Astrocyte (in vitro differentiated cells and primary cell): ENCODE measurements around the gene MYMK. TPM values are rescaled to one million over a fixed set of nuclear protein-coding genes. Genes with fewer than 3 reads are reported as not detected.

Experiments
- DNase-seq: peaks from one replicate; pipeline ENCODE4 v3.0.0-alpha.2; 2010; ENCODE audit warnings: low read depth
- FAIRE-seq: peaks from 2 replicates; lab custom pipeline; 2011; peaks lifted over from hg19 to GRCh38; lab: Jason Lieb, UNC
- H2AFZ ChIP-seq: 2 replicates; pipeline ENCODE4 v1.6.0; 2012; ENCODE audit warnings: low read depth, low read length, inconsistent platforms
- H3K27ac ChIP-seq: 2 replicates; pipeline ENCODE4 v1.5.1; 2011; ENCODE audit warnings: low read depth, low read length, inconsistent platforms
- H3K27me3 ChIP-seq: 2 replicates; pipeline ENCODE4 v1.6.0; 2011; ENCODE audit warnings: low read length, inconsistent platforms; ENCODE audit not compliant: insufficient read depth
- H3K36me3 ChIP-seq: 2 replicates; pipeline ENCODE4 v1.5.1; 2011; ENCODE audit warnings: low read length, inconsistent platforms; ENCODE audit not compliant: insufficient read depth
- H3K4me1 ChIP-seq: 2 replicates; pipeline ENCODE4 v1.5.1; 2011; ENCODE audit warnings: low read length, inconsistent platforms; ENCODE audit not compliant: insufficient read depth
- H3K4me2 ChIP-seq: 2 replicates; pipeline ENCODE4 v1.6.0; 2012; ENCODE audit warnings: low read length, inconsistent platforms
- H3K4me3 ChIP-seq: 2 replicates; pipeline ENCODE4 v1.5.1; 2011; ENCODE audit warnings: low read depth, mild to moderate bottlenecking, low read length, inconsistent platforms; ENCODE audit not compliant: insufficient read depth
- H3K79me2 ChIP-seq: 2 replicates; pipeline ENCODE4 v1.6.0; 2012; ENCODE audit warnings: mild to moderate bottlenecking, low read length, inconsistent platforms; ENCODE audit not compliant: insufficient read depth
- H3K9ac ChIP-seq: 2 replicates; pipeline ENCODE4 v1.6.0; 2012; ENCODE audit warnings: mild to moderate bottlenecking, low read length, inconsistent platforms
- H3K9me3 ChIP-seq: 2 replicates; pipeline ENCODE4 v1.5.1; 2012; ENCODE audit warnings: low read depth, mild to moderate bottlenecking, low read length, inconsistent platforms; ENCODE audit not compliant: insufficient read depth
- H4K20me1 ChIP-seq: 2 replicates; pipeline ENCODE4 v1.6.0; 2012; ENCODE audit warnings: low read length, inconsistent platforms; ENCODE audit not compliant: insufficient read depth
- H3K27ac Mint-ChIP-seq: one replicate; pipeline ENCODE4 v1.8.0; 2021; ENCODE audit warnings: mild to moderate bottlenecking, mixed read lengths; ENCODE audit not compliant: unreplicated experiment
- H3K27me3 Mint-ChIP-seq: one replicate; pipeline ENCODE4 v1.8.0; 2021; ENCODE audit warnings: low read depth, mixed read lengths; ENCODE audit not compliant: unreplicated experiment
- H3K36me3 Mint-ChIP-seq: one replicate; pipeline ENCODE4 v1.8.0; 2021; ENCODE audit warnings: low read depth, mixed read lengths; ENCODE audit not compliant: unreplicated experiment
- H3K4me1 Mint-ChIP-seq: one replicate; pipeline ENCODE4 v1.8.0; 2021; ENCODE audit warnings: low read depth, mixed read lengths; ENCODE audit not compliant: unreplicated experiment
- H3K4me3 Mint-ChIP-seq: one replicate; pipeline ENCODE4 v1.8.0; 2021; ENCODE audit warnings: mild to moderate bottlenecking, moderate library complexity, mixed read lengths; ENCODE audit not compliant: unreplicated experiment
- H3K9me3 Mint-ChIP-seq: one replicate; pipeline ENCODE4 v1.8.0; 2021; ENCODE audit warnings: mild to moderate bottlenecking, mixed read lengths; ENCODE audit not compliant: unreplicated experiment
- CTCF ChIP-seq: IDR thresholded peaks from 2 replicates; pipeline ENCODE4 v1.5.1; 2011; ENCODE audit warnings: low read depth, mild to moderate bottlenecking, inconsistent platforms, low read length, moderate library complexity; ENCODE audit not compliant: insufficient read depth
- EZH2 ChIP-seq: IDR thresholded peaks from 2 replicates; pipeline ENCODE4 v1.6.1; 2012; ENCODE audit warnings: mild to moderate bottlenecking, low read length, inconsistent platforms; ENCODE audit not compliant: insufficient read depth
- total RNA-seq: library from RNA; stranded (reverse); gene quantifications from 2 replicates; pipeline ENCODE4 v1.2.1, GENCODE V29; 2021

MYMK gene
- total RNA-seq, 1 donor from 2014 or later = not detected

GRCh38 chr9:133471551-133472276 lies 53.0 kb downstream of the MYMK start:
- peaks cover 2% of the 10 kb centered on the region for H3K36me3 Mint-ChIP-seq
- no peak for FAIRE-seq
- H3K79me2 ChIP-seq = no peaks in the 10 kb centered on the region
- no peaks in the 10 kb centered on the region for H3K27me3 Mint-ChIP-seq
- H3K4me1 ChIP-seq = no peaks in the 10 kb centered on the region
- no peak overlapping the region for H3K4me3 Mint-ChIP-seq
- H3K27me3 ChIP-seq = no peaks in the 10 kb centered on the region
- no peak overlapping the region for H3K4me2 ChIP-seq
- no peaks in the 10 kb centered on the region for H3K9me3 Mint-ChIP-seq
- H3K4me3 ChIP-seq = no peak overlapping the region
- H3K36me3 ChIP-seq = no peaks in the 10 kb centered on the region
- no peak overlapping the region for H3K27ac Mint-ChIP-seq
- no peaks in the 10 kb centered on the region for H3K4me1 Mint-ChIP-seq
- H3K27ac ChIP-seq = no peak overlapping the region
- no peaks in the 10 kb centered on the region for H3K9me3 ChIP-seq
- H3K9ac ChIP-seq = no peak overlapping the region
- H2AFZ ChIP-seq = no peak overlapping the region
- TF ChIP-seq CTCF (no peak), EZH2 (no peak)
- peaks cover 8% of the 10 kb centered on the region for H4K20me1 ChIP-seq
- no peak for DNase-seq

GRCh38 chr9:133470988-133471387 lies 53.8 kb downstream of the MYMK start:
- no peak for TF ChIP-seq CTCF
- no peak for TF ChIP-seq EZH2
- H3K9me3 ChIP-seq = no peaks in the 10 kb centered on the region
- no peak overlapping the region for H3K4me2 ChIP-seq
- H3K4me3 ChIP-seq = no peak overlapping the region
- DNase-seq (no peak), FAIRE-seq (no peak)
- no peaks in the 10 kb centered on the region for H3K4me1 Mint-ChIP-seq
- no peak overlapping the region for H3K9ac ChIP-seq
- no peak overlapping the region for H3K27ac ChIP-seq
- no peaks in the 10 kb centered on the region for H3K4me1 ChIP-seq
- H3K79me2 ChIP-seq = no peaks in the 10 kb centered on the region
- no peak overlapping the region for H3K4me3 Mint-ChIP-seq
- no peak overlapping the region for H2AFZ ChIP-seq
- H3K36me3 Mint-ChIP-seq = peaks cover 2% of the 10 kb centered on the region
- no peaks in the 10 kb centered on the region for H3K9me3 Mint-ChIP-seq
- H3K27me3 ChIP-seq = no peaks in the 10 kb centered on the region
- H3K36me3 ChIP-seq = no peaks in the 10 kb centered on the region
- H3K27me3 Mint-ChIP-seq = no peaks in the 10 kb centered on the region
- H3K27ac Mint-ChIP-seq = no peak overlapping the region
- H4K20me1 ChIP-seq = peaks cover 8% of the 10 kb centered on the region

- H3K9me3 Mint-ChIP-seq = no peaks in the 10 kb centered on the region
- Histone ChIP-seq H3K4me1 (no peaks in the 10 kb centered on the region), H3K79me2 (no peaks in the 10 kb centered on the region), H3K4me3 (no peak overlapping the region), H3K27me3 (no peaks in the 10 kb centered on the region), H3K9me3 (no peaks in the 10 kb centered on the region), H3K9ac (no peak overlapping the region), H3K27ac (no peak overlapping the region), H2AFZ (no peak overlapping the region), H3K36me3 (no peaks in the 10 kb centered on the region), H3K4me2 (no peak overlapping the region), H4K20me1 (peaks cover 5% of the 10 kb centered on the region)
- H3K4me3 Mint-ChIP-seq = no peak overlapping the region
- FAIRE-seq (no peak), DNase-seq (no peak)
- peaks cover 2% of the 10 kb centered on the region for H3K36me3 Mint-ChIP-seq
- no peak for TF ChIP-seq EZH2
- TF ChIP-seq CTCF = no peak
- H3K27ac Mint-ChIP-seq = no peak overlapping the region
- no peaks in the 10 kb centered on the region for H3K27me3 Mint-ChIP-seq
- H3K4me1 Mint-ChIP-seq = no peaks in the 10 kb centered on the region
Measured at GRCh38 chr9:133470427-133470924, 54.3 kb downstream of the MYMK start.
